Vagina (tissue), 2 donors: ENCODE data around the gene ZNF490. TPM values are rescaled to one million over a fixed set of nuclear protein-coding genes. Genes with fewer than 3 reads are reported as not detected.
"Not testable (repeated sequence)": the region's sequence is repeated elsewhere in the genome, so short reads cannot be mapped to it uniquely, and the experiment has no call there.

Experiments used
- DNase-seq, 2 donors: peaks; one replicate each; pipeline ENCODE4 v3.0.0-alpha.2; 2017; ENCODE audit errors: extremely low spot score in 2 of 2
- H3K27ac ChIP-seq: fragments of 200-600 bp; sonication (generic); one replicate; pipeline ENCODE4 v1.5.1; 2019
- H3K27me3 ChIP-seq: fragments of 200-600 bp; sonication (generic); one replicate; pipeline ENCODE4 v1.5.1; 2019
- H3K36me3 ChIP-seq, 2 donors: fragments of 200-600 bp; sonication (generic); one replicate each; pipeline ENCODE4 v1.5.1; 2017 to 2019
- H3K4me1 ChIP-seq: fragments of 200-600 bp; sonication (generic); one replicate; pipeline ENCODE4 v1.5.1; 2019
- H3K4me3 ChIP-seq, 2 donors: fragments of 200-600 bp; sonication (generic); 1 replicate in 1 of 2; 2 replicates in 1 of 2; pipeline ENCODE4 v1.5.1; 2016 to 2019
- H3K9me3 ChIP-seq: fragments of 200-600 bp; sonication (generic); one replicate; pipeline ENCODE4 v1.5.1; 2019
- POLR2A ChIP-seq, 2 donors: fragments of 450-650 bp; IDR thresholded peaks; one replicate each; pipeline ENCODE4 v1.6.1; 2017; ENCODE audit warnings: antibody characterized with exemption in 2 of 2, mild to moderate bottlenecking in 2 of 2, moderate library complexity in 2 of 2
- POLR2AphosphoS5 ChIP-seq, 2 donors: sonication (generic); formaldehyde crosslinking; IDR thresholded peaks; one replicate each; pipeline ENCODE4 v1.9.0; 2017; ENCODE audit warnings: antibody characterized with exemption in 2 of 2, mild to moderate bottlenecking in 2 of 2, low read depth in 1 of 2; ENCODE audit not compliant: insufficient read depth in 1 of 2
- intact Hi-C: fragments of 100-400 bp; cut with DNase I; formaldehyde crosslinking; loops from one replicate; pipeline ENCODE4 v1.15.1; 2023
- total RNA-seq: library from RNA; depleted of rRNA; stranded (reverse); fragments of >200 nt; gene quantifications from one replicate; pipeline ENCODE4 v1.2.3, GENCODE V29; 2016
- TF ChIP-seq, protein P1 (sequence below), 3 experiments: fragments of 450-650 bp in 2 of 3; fragments of 200-600 bp in 1 of 3; sonication (generic) in 1 of 3; IDR thresholded peaks; one replicate each; pipeline ENCODE4 v1.5.1; 2017 to 2019; ENCODE audit warnings: antibody characterized with exemption in 3 of 3, mild to moderate bottlenecking in 2 of 3, moderate library complexity in 2 of 3

The ZNF490 gene
- total RNA-seq, 1 donor from 2014 or later: 4.9 TPM

- H3K27me3 ChIP-seq: no peaks in the 10 kb centered on the region
- TF ChIP-seq POLR2A (IDR thresholded peaks at IDR 0.05) (no peak), POLR2AphosphoS5 (IDR thresholded peaks at IDR 0.05; ENCODE audit: insufficient read depth in 1 of 2, low read depth in 1 of 2) (no peak)
- TF ChIP-seq, protein P1, sequence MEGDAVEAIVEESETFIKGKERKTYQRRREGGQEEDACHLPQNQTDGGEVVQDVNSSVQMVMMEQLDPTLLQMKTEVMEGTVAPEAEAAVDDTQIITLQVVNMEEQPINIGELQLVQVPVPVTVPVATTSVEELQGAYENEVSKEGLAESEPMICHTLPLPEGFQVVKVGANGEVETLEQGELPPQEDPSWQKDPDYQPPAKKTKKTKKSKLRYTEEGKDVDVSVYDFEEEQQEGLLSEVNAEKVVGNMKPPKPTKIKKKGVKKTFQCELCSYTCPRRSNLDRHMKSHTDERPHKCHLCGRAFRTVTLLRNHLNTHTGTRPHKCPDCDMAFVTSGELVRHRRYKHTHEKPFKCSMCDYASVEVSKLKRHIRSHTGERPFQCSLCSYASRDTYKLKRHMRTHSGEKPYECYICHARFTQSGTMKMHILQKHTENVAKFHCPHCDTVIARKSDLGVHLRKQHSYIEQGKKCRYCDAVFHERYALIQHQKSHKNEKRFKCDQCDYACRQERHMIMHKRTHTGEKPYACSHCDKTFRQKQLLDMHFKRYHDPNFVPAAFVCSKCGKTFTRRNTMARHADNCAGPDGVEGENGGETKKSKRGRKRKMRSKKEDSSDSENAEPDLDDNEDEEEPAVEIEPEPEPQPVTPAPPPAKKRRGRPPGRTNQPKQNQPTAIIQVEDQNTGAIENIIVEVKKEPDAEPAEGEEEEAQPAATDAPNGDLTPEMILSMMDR (IDR thresholded peaks at IDR 0.05): no peak
- intact Hi-C loops: no loop called here
- H3K9me3 ChIP-seq: no peaks in the 10 kb centered on the region
- no peak overlapping the region for H3K27ac ChIP-seq
- H3K36me3 ChIP-seq: no peaks in the 10 kb centered on the region
- DNase-seq: no peak
- peaks cover 19% of the 10 kb centered on the region for H3K4me1 ChIP-seq
- no peak overlapping the region for H3K4me3 ChIP-seq
Observed at GRCh38 chr19:12646551-12646950, 35.9 kb upstream of the ZNF490 start.

DNA sequence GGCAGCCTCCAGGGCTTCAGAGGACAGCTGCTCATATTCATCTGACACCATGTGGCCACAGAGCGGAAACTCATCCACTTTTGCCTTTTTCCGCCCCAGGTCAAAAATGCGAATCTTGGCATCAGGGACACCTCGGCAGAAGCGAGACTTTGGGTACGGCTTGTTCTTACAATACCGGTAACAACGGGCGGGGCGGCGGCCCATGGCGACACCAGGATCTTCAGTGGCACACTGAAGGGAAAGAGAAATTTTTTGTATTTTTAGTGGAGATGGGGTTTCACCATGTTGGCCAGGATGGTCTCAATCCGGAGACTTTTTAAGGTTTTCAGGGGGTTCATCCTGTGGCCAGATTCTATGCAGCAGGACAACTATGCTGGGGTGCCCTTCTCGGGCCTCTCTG is 33.1 kb upstream of the ZNF490 start:
- H3K27ac ChIP-seq, DNase-seq, H3K36me3 ChIP-seq, H3K27me3 ChIP-seq, intact Hi-C loops, H3K9me3 ChIP-seq, H3K4me3 ChIP-seq: not testable (repeated sequence)
- H3K4me1 ChIP-seq: peaks cover 30% of the 10 kb centered on the region

GRCh38 chr19:12642506-12642905 is 31.9 kb upstream of the ZNF490 start:
- Histone ChIP-seq H3K9me3 (no peaks in the 10 kb centered on the region), H3K4me1 (peaks cover 18% of the 10 kb centered on the region), H3K4me3 (no peak overlapping the region), H3K27me3 (no peaks in the 10 kb centered on the region), H3K27ac (no peak overlapping the region), H3K36me3 (no peaks in the 10 kb centered on the region)
- intact Hi-C loops: no loop called here
- no peak for DNase-seq
- TF ChIP-seq POLR2A (IDR thresholded peaks at IDR 0.05) (no peak), POLR2AphosphoS5 (IDR thresholded peaks at IDR 0.05; ENCODE audit: insufficient read depth in 1 of 2, low read depth in 1 of 2) (no peak)
- TF ChIP-seq, protein P1 (IDR thresholded peaks at IDR 0.05): no peak

DNA sequence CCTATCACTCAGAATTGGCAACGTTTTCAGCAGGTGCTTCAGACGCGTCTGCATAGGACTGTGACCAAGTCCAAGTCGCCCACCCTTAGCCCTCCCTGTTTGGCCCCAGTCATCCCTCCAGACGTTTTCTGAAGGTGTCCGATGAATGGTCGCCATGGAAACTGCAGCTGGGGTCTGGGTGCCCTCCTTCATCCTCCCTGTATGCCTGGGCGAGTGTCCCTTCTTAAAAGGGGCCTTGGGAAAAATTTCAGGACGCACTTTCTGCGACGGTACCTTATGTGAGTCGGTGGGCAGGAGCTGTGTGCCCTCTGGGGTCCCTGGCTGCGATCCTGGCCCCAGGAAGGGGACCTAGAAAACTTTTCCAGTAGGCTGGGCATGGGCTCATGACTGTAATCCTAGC is 30.8 kb upstream of the ZNF490 start:
- no peak overlapping the region for H3K27ac ChIP-seq
- H3K4me1 ChIP-seq: peaks cover 12% of the 10 kb centered on the region
- no peaks in the 10 kb centered on the region for H3K36me3 ChIP-seq
- intact Hi-C loops: no loop called here
- no peak overlapping the region for H3K4me3 ChIP-seq
- no peak for DNase-seq
- TF ChIP-seq POLR2AphosphoS5 (IDR thresholded peaks at IDR 0.05; ENCODE audit: insufficient read depth in 1 of 2, low read depth in 1 of 2) (no peak), POLR2A (IDR thresholded peaks at IDR 0.05) (no peak)
- TF ChIP-seq, protein P1 (IDR thresholded peaks at IDR 0.05): no peak
- no peaks in the 10 kb centered on the region for H3K9me3 ChIP-seq
- no peaks in the 10 kb centered on the region for H3K27me3 ChIP-seq

DNA sequence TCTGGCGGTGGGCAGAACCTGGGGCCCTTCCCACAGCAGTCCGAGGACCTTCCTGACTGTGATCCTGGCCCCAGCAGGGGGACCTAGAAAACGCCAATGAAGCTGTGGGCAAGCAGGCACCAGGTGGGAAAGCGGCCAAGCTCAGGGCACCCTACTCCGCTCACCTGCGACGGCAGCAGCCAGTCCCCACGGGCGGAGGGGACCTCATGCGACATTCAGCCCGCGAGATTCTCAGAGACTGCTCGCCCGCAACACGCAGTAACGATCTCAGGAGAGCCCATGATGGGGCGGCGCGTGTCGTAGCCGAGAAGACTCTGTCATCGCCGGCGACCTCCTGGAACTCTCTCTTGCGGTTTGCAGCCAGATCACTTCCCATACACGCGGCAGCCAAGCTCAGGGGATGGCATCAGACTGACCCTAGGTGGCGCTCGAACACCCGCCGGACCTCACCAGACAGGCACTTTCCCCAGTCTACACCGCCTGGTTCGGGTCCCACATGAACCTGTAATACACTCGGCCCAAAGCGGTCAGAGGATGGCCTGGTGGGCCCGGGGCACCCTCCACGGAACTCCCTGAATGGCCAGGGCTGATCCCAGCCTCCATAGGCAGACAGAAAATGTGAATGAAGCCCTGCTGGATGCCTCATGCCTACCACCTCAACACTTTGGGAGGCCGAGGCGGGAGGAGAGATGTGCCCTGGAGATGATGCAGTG is 29.4 kb upstream of the ZNF490 start:
- no peak overlapping the region for H3K27ac ChIP-seq
- intact Hi-C loops: no loop called here
- no peak for DNase-seq
- H3K36me3 ChIP-seq: no peaks in the 10 kb centered on the region
- H3K9me3 ChIP-seq: no peaks in the 10 kb centered on the region
- H3K4me3 ChIP-seq: peak overlapping the region; percentile 17 to 28
- TF ChIP-seq, protein P1 (IDR thresholded peaks at IDR 0.05): peak; percentile 27 to 45 (median 39)
- TF ChIP-seq POLR2AphosphoS5 (IDR thresholded peaks at IDR 0.05; ENCODE audit: insufficient read depth in 1 of 2, low read depth in 1 of 2) (peak in 1 of 2 donors; percentile 16), POLR2A (IDR thresholded peaks at IDR 0.05) (no peak)
- peaks cover 12% of the 10 kb centered on the region for H3K4me1 ChIP-seq
- H3K27me3 ChIP-seq: no peaks in the 10 kb centered on the region
